ENCODE measurements around the gene NKAPD1.
A peak's percentile ranks its signal among the peaks of the same experiment; 100 is the strongest.
"Not testable (repeated sequence)": the region's sequence is repeated elsewhere in the genome, so short reads cannot be mapped to it uniquely, and the experiment has no call there.

NKAPD1 gene

GRCh38 chr11:112087212-112087611 is 13.1 kb downstream of the NKAPD1 start:
- no peak for DNase-seq

GRCh38 chr11:112095302-112095701 is 21.2 kb downstream of the NKAPD1 start:
- DNase-seq, result not testable (repeated sequence)

- no peak for DNase-seq
Observed at GRCh38 chr11:112096194-112096593, 22.1 kb downstream of the NKAPD1 start.

GRCh38 chr11:112097734-112098528 is 23.8 kb downstream of the NKAPD1 start:
- no peak for DNase-seq

GRCh38 chr11:112100462-112100861 is 26.4 kb downstream of the NKAPD1 start:
- DNase-seq, result no peak

GRCh38 chr11:112103446-112103845 is 29.3 kb downstream of the NKAPD1 start:
- no peak for DNase-seq

- no peak for DNase-seq
Observed at GRCh38 chr11:112106070-112106469, 32.0 kb downstream of the NKAPD1 start.

GRCh38 chr11:112113539-112114457 is 39.7 kb downstream of the NKAPD1 start:
- DNase-seq, result peak; percentile 73

GRCh38 chr11:112114460-112114859 is 40.4 kb downstream of the NKAPD1 start:
- no peak for DNase-seq

- peak; percentile 70 for DNase-seq
Observed at GRCh38 chr11:112115386-112115785, 41.3 kb downstream of the NKAPD1 start.

- no peak for DNase-seq
Observed at GRCh38 chr11:112118176-112118575, 44.1 kb downstream of the NKAPD1 start.

GRCh38 chr11:112121981-112122615 is 48.0 kb downstream of the NKAPD1 start:
- no peak for DNase-seq

GRCh38 chr11:112123129-112123528 is 49.0 kb downstream of the NKAPD1 start:
- DNase-seq, result no peak

- DNase-seq, result no peak
Observed at GRCh38 chr11:112127056-112127455, 53.0 kb downstream of the NKAPD1 start.

- DNase-seq, result peak; percentile 7
Observed at GRCh38 chr11:112128483-112129121, 54.5 kb downstream of the NKAPD1 start.

GRCh38 chr11:112129656-112130055 is 55.6 kb downstream of the NKAPD1 start:
- no peak for DNase-seq

GRCh38 chr11:112132737-112133136 is 58.6 kb downstream of the NKAPD1 start:
- no peak for DNase-seq

- DNase-seq, result no peak
Observed at GRCh38 chr11:112134473-112134872, 60.4 kb downstream of the NKAPD1 start.
